ENCODE data around the gene SAA1.
"Not testable (repeated sequence)": the region's sequence is repeated elsewhere in the genome, so short reads cannot be mapped to it uniquely, and the experiment has no call there.

SAA1 gene

GRCh38 chr11:18265949-18266348 lies at the start of gene SAA1:
Gene SAA1 (plus strand): TSS chr11:18266264. CDS start chr11:18266888, 624 bp downstream.
- no peak for DNase-seq

GRCh38 chr11:18221274-18221876 lies 44.7 kb upstream of the SAA1 start:
- DNase-seq: no peak

- DNase-seq: no peak
These were observed 43.1 kb upstream of the SAA1 start for GRCh38 chr11:18222814-18223421.

GRCh38 chr11:18223591-18224387 lies 42.3 kb upstream of the SAA1 start:
- DNase-seq: no peak

GRCh38 chr11:18225913-18226312 lies 40.2 kb upstream of the SAA1 start:
- DNase-seq: no peak

- DNase-seq: no peak
These were observed 36.6 kb upstream of the SAA1 start for GRCh38 chr11:18229501-18229900.

- DNase-seq: no peak
These were observed 35.2 kb upstream of the SAA1 start for GRCh38 chr11:18230859-18231258.

GRCh38 chr11:18233912-18234311 lies 32.2 kb upstream of the SAA1 start:
- DNase-seq: no peak

GRCh38 chr11:18235394-18236334 lies 30.4 kb upstream of the SAA1 start:
- DNase-seq: no peak

GRCh38 chr11:18236664-18237356 lies 29.3 kb upstream of the SAA1 start, which contains the start of gene SAA4:
Gene SAA4 (minus strand): TSS chr11:18236802. CDS start chr11:18235926, 876 bp downstream.
- no peak for DNase-seq

- DNase-seq: no peak
These were observed 26.4 kb upstream of the SAA1 start for GRCh38 chr11:18239655-18240054.

- peak; percentile 52 for DNase-seq
These were observed 22.2 kb upstream of the SAA1 start for GRCh38 chr11:18243783-18244362.

GRCh38 chr11:18245396-18245795 lies 20.7 kb upstream of the SAA1 start:
- DNase-seq: no peak

GRCh38 chr11:18246379-18247190 lies 19.5 kb upstream of the SAA1 start:
- DNase-seq: not testable (repeated sequence)

- DNase-seq: not testable (repeated sequence)
These were observed 18.9 kb upstream of the SAA1 start for GRCh38 chr11:18247191-18247581.

- no peak for DNase-seq
These were observed 17.5 kb upstream of the SAA1 start, which contains the start of gene SAA2 for GRCh38 chr11:18248561-18248960. Gene SAA2 (minus strand): TSS chr11:18248668. CDS start chr11:18248011, 657 bp downstream.

- DNase-seq: no peak
These were observed 12.8 kb upstream of the SAA1 start for GRCh38 chr11:18253233-18253632.

GRCh38 chr11:18253778-18254338 lies 12.2 kb upstream of the SAA1 start:
- no peak for DNase-seq

GRCh38 chr11:18254781-18255361 lies 11.2 kb upstream of the SAA1 start:
- DNase-seq: no peak

GRCh38 chr11:18259259-18259658 lies 6.8 kb upstream of the SAA1 start:
- DNase-seq: no peak

Measured in DMS79 treated with DMSO at 0.1 percent for 48 hours (cell line).